ENCODE data around the gene ALDH1A3. TPM values are rescaled to one million over a fixed set of nuclear protein-coding genes. Genes with fewer than 3 reads are reported as not detected.

ALDH1A3 gene
- total RNA-seq, 1 donor from 2014 or later = 62.9 TPM

DNA sequence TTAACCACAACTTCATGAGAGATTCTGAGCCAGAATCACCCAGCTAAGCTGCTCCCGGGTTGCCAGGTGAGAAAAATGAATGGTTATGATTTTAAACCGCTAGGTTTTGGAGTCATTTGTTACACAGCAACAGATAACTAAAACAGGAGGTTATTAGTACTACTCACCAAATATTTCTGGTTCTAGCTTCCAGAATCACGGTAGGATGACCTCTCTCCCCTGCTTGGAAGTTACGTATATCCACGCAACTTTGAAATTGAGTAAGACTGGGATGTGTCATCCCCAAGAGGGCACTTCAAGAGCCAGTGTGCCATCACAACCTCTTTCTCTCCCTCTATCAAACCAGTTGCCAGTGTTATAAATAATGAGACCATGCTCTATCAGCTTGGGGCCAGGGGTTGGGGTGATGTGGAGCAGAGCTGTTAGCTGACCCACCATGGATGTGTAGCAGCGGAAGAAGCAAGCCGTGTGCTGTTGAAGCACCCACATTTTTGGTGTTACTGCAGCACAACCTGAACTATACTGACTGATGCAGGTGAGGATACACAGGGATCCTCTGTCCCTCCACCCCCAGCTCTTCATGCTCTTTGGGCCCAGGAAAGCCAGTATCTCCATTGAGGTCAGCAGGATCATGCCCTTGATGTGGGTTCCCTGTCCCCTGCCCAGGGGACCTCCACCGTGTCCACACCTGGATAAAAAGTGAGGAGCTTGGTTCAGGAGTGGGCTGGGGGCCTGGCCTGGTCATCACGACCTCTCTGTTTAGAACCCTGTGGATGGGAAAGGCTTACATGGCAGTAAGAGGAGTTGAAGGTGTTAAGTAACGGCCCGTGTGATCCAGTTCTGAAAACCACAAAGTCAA, 19.4 kb upstream of the ALDH1A3 start:
- DNase-seq (ENCODE audit: extremely low spot score in 2 of 2) = no peak
- no peak overlapping the region for H3K27ac ChIP-seq
- TF ChIP-seq POLR2AphosphoS5 (IDR thresholded peaks at IDR 0.05; ENCODE audit: insufficient read depth in 1 of 2, low read depth in 1 of 2) (no peak), POLR2A (IDR thresholded peaks at IDR 0.05) (no peak)

DNA sequence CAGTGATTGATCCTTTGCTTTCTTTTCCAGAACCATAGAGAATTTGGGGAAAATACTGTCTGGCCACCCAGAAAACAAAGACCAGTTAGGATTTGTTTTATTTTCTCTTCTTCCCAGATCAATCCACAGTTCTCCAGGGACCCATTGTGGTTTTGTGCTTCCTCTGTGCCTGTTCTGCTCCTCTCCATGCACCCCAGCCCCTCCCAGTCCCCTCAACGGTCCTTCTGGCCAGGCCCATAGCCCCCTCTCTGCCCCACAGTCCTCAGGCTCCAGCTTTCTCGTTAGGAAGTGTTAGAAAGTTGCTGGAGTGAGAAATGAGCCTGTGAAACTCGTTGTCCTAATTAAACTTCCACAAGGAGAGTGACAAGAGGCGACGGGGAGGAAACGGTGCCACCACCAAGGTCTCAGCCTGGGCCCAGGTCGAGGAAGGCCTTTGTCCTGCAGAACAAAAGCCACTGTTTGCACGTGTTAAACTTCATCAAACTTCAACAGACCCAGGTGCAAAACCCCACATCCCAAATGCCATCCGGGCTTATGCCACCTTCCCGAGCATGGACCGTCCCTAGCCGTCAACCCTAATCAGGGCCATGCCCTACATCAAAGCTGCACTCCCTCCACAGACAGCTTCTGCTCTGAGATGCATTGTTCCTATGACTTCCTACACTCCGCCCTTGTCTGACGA, 18.7 kb upstream of the ALDH1A3 start:
- no peak for DNase-seq (ENCODE audit: extremely low spot score in 2 of 2)
- H3K4me3 ChIP-seq = no peak overlapping the region
- H3K9me3 ChIP-seq = no peaks in the 10 kb centered on the region
- H3K36me3 ChIP-seq = no peaks in the 10 kb centered on the region
- TF ChIP-seq POLR2AphosphoS5 (IDR thresholded peaks at IDR 0.05; ENCODE audit: insufficient read depth in 1 of 2, low read depth in 1 of 2) (no peak), POLR2A (IDR thresholded peaks at IDR 0.05) (no peak)
- TF ChIP-seq, protein P1, sequence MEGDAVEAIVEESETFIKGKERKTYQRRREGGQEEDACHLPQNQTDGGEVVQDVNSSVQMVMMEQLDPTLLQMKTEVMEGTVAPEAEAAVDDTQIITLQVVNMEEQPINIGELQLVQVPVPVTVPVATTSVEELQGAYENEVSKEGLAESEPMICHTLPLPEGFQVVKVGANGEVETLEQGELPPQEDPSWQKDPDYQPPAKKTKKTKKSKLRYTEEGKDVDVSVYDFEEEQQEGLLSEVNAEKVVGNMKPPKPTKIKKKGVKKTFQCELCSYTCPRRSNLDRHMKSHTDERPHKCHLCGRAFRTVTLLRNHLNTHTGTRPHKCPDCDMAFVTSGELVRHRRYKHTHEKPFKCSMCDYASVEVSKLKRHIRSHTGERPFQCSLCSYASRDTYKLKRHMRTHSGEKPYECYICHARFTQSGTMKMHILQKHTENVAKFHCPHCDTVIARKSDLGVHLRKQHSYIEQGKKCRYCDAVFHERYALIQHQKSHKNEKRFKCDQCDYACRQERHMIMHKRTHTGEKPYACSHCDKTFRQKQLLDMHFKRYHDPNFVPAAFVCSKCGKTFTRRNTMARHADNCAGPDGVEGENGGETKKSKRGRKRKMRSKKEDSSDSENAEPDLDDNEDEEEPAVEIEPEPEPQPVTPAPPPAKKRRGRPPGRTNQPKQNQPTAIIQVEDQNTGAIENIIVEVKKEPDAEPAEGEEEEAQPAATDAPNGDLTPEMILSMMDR (IDR thresholded peaks at IDR 0.05) = no peak
- peaks cover 9% of the 10 kb centered on the region for H3K4me1 ChIP-seq
- no peak overlapping the region for H3K27ac ChIP-seq
- H3K27me3 ChIP-seq = no peaks in the 10 kb centered on the region
- intact Hi-C loops (cut with DNase I) = no loop called here

More for the DNA sequence above, 19.4 kb upstream of the ALDH1A3 start:
- H3K4me1 ChIP-seq = peaks cover 9% of the 10 kb centered on the region
- H3K4me3 ChIP-seq = no peak overlapping the region
- intact Hi-C loops (cut with DNase I) = no loop called here
- no peaks in the 10 kb centered on the region for H3K27me3 ChIP-seq
- H3K36me3 ChIP-seq = no peaks in the 10 kb centered on the region
- H3K9me3 ChIP-seq = no peaks in the 10 kb centered on the region

DNA sequence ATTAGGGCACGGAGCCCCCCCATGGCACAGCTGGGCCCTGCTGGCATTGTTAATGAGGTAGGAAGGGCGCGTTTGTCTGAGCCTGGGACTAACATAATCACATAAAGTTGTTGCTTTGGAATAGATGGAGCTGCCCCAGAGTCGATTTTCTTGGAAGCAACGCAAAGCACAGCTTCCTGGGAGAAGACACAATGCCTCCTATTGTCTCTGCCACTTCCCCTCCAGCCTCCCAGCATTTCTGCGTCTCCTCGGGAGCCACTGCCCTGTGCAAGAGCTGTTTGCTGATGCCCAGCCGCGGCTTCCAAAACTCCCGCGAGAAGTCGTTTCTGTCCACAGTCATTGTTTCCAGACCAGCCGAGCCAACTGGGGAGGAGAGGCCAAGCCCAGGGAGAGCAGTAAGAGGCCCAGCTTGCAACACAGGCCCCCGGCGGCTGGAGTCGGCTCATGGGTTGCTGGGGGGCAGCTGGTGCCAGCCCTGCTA, 18.1 kb upstream of the ALDH1A3 start:
- H3K9me3 ChIP-seq = no peaks in the 10 kb centered on the region
- no peak overlapping the region for H3K27ac ChIP-seq
- no peaks in the 10 kb centered on the region for H3K27me3 ChIP-seq
- intact Hi-C loops (cut with DNase I) = no loop called here
- no peaks in the 10 kb centered on the region for H3K36me3 ChIP-seq
- TF ChIP-seq POLR2A (IDR thresholded peaks at IDR 0.05) = no peak
- TF ChIP-seq, protein P1 (IDR thresholded peaks at IDR 0.05) = no peak
- no peak for TF ChIP-seq POLR2AphosphoS5 (IDR thresholded peaks at IDR 0.05; ENCODE audit: insufficient read depth in 1 of 2, low read depth in 1 of 2)
- H3K4me1 ChIP-seq = peaks cover 9% of the 10 kb centered on the region
- no peak for DNase-seq (ENCODE audit: extremely low spot score in 2 of 2)
- no peak overlapping the region for H3K4me3 ChIP-seq

DNA sequence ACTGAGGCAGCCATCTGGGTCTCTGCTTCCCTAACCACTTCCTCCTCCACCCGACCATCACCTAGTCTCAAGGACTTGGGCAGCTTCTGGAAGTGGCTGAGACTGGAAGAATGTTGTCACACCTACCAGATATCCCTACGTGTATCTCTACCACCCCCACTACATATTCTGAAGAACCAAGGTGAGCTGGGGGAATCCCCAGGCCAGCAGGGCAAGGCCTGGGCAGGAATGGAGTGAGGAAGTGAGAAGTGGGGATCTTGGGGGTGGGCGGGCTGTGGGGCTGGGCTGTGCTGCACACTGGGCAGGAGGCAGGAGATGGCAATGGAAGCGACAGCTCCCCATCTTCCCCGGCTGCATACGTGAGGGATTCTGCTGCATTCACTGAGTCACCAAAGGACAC, 17.5 kb upstream of the ALDH1A3 start:
- Histone ChIP-seq H3K4me3 (no peak overlapping the region), H3K27ac (no peak overlapping the region), H3K36me3 (no peaks in the 10 kb centered on the region), H3K4me1 (peaks cover 9% of the 10 kb centered on the region), H3K27me3 (no peaks in the 10 kb centered on the region), H3K9me3 (no peaks in the 10 kb centered on the region)
- TF ChIP-seq, protein P1 (IDR thresholded peaks at IDR 0.05) = no peak
- TF ChIP-seq POLR2A (IDR thresholded peaks at IDR 0.05) (no peak), POLR2AphosphoS5 (IDR thresholded peaks at IDR 0.05; ENCODE audit: insufficient read depth in 1 of 2, low read depth in 1 of 2) (no peak)
- intact Hi-C loops (cut with DNase I) = no loop called here
- DNase-seq (ENCODE audit: extremely low spot score in 2 of 2) = no peak

DNA sequence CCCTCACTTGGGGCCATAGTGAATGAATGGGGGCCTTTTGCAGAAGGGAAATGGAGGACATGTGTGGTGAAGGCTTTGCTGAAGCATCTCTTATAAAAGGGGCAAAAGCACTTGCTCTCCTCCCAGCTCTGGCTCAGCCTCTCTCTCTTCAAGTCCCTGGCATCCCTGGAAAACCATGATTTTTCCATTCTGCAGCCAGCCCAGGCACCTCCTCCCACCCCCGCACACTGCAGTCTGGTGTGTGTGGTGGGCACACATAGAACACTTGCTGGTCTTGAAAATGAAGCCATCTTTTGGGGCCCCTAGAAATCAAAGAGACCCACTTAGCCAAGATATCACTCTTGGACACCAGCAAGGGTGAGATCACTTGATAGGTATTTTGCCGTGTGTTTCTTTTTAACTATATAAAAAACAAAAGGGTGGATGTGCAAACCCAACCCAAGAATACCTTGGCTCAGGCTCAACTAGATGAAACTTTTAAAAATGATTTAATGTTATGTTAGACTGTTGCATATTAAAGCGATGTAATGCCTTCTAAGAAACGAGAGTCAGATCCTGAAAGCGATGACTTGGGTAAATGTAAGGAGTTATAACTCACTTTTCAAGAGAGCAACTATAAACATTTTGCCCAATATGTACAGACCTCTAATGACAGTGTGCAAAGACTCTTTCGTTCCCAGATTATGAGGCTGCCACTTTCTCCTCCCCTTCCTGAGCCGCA, 16.4 kb upstream of the ALDH1A3 start:
- H3K27ac ChIP-seq = no peak overlapping the region
- no peak for DNase-seq (ENCODE audit: extremely low spot score in 2 of 2)

More for the DNA sequence above, 16.4 kb upstream of the ALDH1A3 start:
- no peak overlapping the region for H3K4me3 ChIP-seq
- intact Hi-C loops (cut with DNase I) = no loop called here
- H3K36me3 ChIP-seq = no peaks in the 10 kb centered on the region
- H3K27me3 ChIP-seq = no peaks in the 10 kb centered on the region
- H3K9me3 ChIP-seq = no peaks in the 10 kb centered on the region
- peaks cover 9% of the 10 kb centered on the region for H3K4me1 ChIP-seq
- TF ChIP-seq, protein P1 (IDR thresholded peaks at IDR 0.05) = no peak
- TF ChIP-seq POLR2A (IDR thresholded peaks at IDR 0.05) = no peak
- no peak for TF ChIP-seq POLR2AphosphoS5 (IDR thresholded peaks at IDR 0.05; ENCODE audit: insufficient read depth in 1 of 2, low read depth in 1 of 2)
